SKM-1 treated with dmso at 0.1 percent for 144 hours (cell line): ENCODE data around the gene RIIAD1.
"Not testable (repeated sequence)": the region's sequence is repeated elsewhere in the genome, so short reads cannot be mapped to it uniquely, and the experiment has no call there.

Experiments used
- DNase-seq: peaks from one replicate; lab custom pipeline; 2025; ENCODE audit not compliant: unreplicated experiment; lab: John Stamatoyannopoulos, UW

The RIIAD1 gene

GRCh38 chr1:151729966-151730291, 8.6 kb downstream of the RIIAD1 start:
- no peak for DNase-seq

GRCh38 chr1:151733126-151733525, 11.8 kb downstream of the RIIAD1 start:
- DNase-seq: no peak

- not testable (repeated sequence) for DNase-seq
These were observed 12.7 kb downstream of the RIIAD1 start for GRCh38 chr1:151733995-151734394.

GRCh38 chr1:151737026-151737425, 15.7 kb downstream of the RIIAD1 start:
- DNase-seq: no peak

GRCh38 chr1:151737479-151737878, 16.2 kb downstream of the RIIAD1 start:
- DNase-seq: no peak

GRCh38 chr1:151739590-151740355, 18.5 kb downstream of the RIIAD1 start:
- no peak for DNase-seq

- no peak for DNase-seq
These were observed 20.2 kb downstream of the RIIAD1 start for GRCh38 chr1:151741516-151741915.

- no peak for DNase-seq
These were observed 35.0 kb downstream of the RIIAD1 start for GRCh38 chr1:151756291-151756690.

- DNase-seq: no peak
These were observed 37.9 kb downstream of the RIIAD1 start for GRCh38 chr1:151759241-151759640.

GRCh38 chr1:151760597-151761385, 39.5 kb downstream of the RIIAD1 start:
- no peak for DNase-seq

GRCh38 chr1:151762941-151763921, 41.9 kb downstream of the RIIAD1 start, which contains the start of gene MRPL9:
TSS of gene MRPL9 (minus strand) at chr1:151763496. CDS start at chr1:151763479, 17 bp downstream.
- DNase-seq: peak; percentile 84

- no peak for DNase-seq
These were observed 42.7 kb downstream of the RIIAD1 start for GRCh38 chr1:151763990-151764389.

- not testable (repeated sequence) for DNase-seq
These were observed 47.2 kb downstream of the RIIAD1 start for GRCh38 chr1:151768351-151769066.

GRCh38 chr1:151769270-151769669, 47.9 kb downstream of the RIIAD1 start:
- DNase-seq: not testable (repeated sequence)

GRCh38 chr1:151773702-151774101, 52.4 kb downstream of the RIIAD1 start:
- no peak for DNase-seq

GRCh38 chr1:151774256-151774922, 53.1 kb downstream of the RIIAD1 start:
- DNase-seq: no peak

- no peak for DNase-seq
These were observed 54.8 kb downstream of the RIIAD1 start for GRCh38 chr1:151775894-151776664.

- DNase-seq: no peak
These were observed 55.3 kb downstream of the RIIAD1 start for GRCh38 chr1:151776665-151777062.

- no peak for DNase-seq
These were observed 56.0 kb downstream of the RIIAD1 start for GRCh38 chr1:151777317-151777716.
